ENCODE results near the gene CYP1A2. TPM values are rescaled to one million over a fixed set of nuclear protein-coding genes. Genes with fewer than 3 reads are reported as not detected.

CYP1A2 gene
- total RNA-seq, 2 donors from 2014 or later: not detected

GRCh38 chr15:74794970-74795349 is 46.3 kb downstream of the CYP1A2 start:
- intact Hi-C loops (cut with DNase I): no loop called here
- DNase-seq (ENCODE audit: low spot score): no peak

GRCh38 chr15:74795966-74796625 is 47.5 kb downstream of the CYP1A2 start:
- DNase-seq (ENCODE audit: low spot score): no peak
- intact Hi-C loops (cut with DNase I): no loop called here

- intact Hi-C loops (cut with DNase I): no loop called here
- no peak for DNase-seq (ENCODE audit: low spot score)
Observed at GRCh38 chr15:74798388-74799254, 50.0 kb downstream of the CYP1A2 start.

GRCh38 chr15:74799255-74799855 is 50.7 kb downstream of the CYP1A2 start:
- DNase-seq (ENCODE audit: low spot score): no peak
- intact Hi-C loops (cut with DNase I): no loop called here

- DNase-seq (ENCODE audit: low spot score): peak; percentile 95
- intact Hi-C loops (cut with DNase I): loop anchor here in 1 of 2 donors (2.0 kb wide), 1 partner anchor 29 kb away; no protein-coding TSS in a partner anchor
Observed at GRCh38 chr15:74799856-74800558, 51.4 kb downstream of the CYP1A2 start.

DNA sequence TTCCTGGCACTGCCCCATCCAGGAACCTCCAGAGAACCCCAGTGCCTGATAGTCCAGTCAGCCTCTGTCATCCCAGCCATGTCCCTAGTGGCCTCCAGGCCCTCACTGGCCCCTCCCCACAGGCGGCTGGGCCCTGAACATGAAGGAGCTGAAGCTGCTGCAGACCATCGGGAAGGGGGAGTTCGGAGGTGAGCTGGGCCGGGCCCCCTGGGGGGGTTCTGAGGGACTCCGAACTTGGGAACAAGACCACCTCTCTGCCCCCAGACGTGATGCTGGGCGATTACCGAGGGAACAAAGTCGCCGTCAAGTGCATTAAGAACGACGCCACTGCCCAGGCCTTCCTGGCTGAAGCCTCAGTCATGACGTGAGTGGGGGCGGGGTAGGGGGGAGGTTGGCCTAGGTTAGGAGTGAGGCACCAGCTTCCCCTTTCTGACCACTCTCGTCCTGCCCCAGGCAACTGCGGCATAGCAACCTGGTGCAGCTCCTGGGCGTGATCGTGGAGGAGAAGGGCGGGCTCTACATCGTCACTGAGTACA is 52.0 kb downstream of the CYP1A2 start:
- no peak for DNase-seq (ENCODE audit: low spot score)
- intact Hi-C loops (cut with DNase I): loop anchor here in 1 of 2 donors (2.0 kb wide), 1 partner anchor 30 kb away; no protein-coding TSS in a partner anchor

GRCh38 chr15:74801311-74801997 is 52.8 kb downstream of the CYP1A2 start:
- no peak for DNase-seq (ENCODE audit: low spot score)
- intact Hi-C loops (cut with DNase I): loop anchor here in 1 of 2 donors (2.0 kb wide), 1 partner anchor 31 kb away; no protein-coding TSS in a partner anchor

GRCh38 chr15:74802290-74802689 is 53.6 kb downstream of the CYP1A2 start:
- DNase-seq (ENCODE audit: low spot score): no peak
- intact Hi-C loops (cut with DNase I): no loop called here

GRCh38 chr15:74802862-74803447 is 54.3 kb downstream of the CYP1A2 start:
- intact Hi-C loops (cut with DNase I): no loop called here
- no peak for DNase-seq (ENCODE audit: low spot score)

- intact Hi-C loops (cut with DNase I): no loop called here
- DNase-seq (ENCODE audit: low spot score): no peak
Observed at GRCh38 chr15:74804935-74805334, 56.3 kb downstream of the CYP1A2 start.

Small RNAs within 50 kb of the gene (microRNA-seq; reads per million reads assigned to microRNA genes)
- 0 reads per million in 2 donors for gene MIR4513 (ENCODE audit: borderline microRNAs expressed in 2 of 2)

Other genes starting within 250 kb of the CYP1A2 start
- 1 to 10 TPM; 4.2 to 4.9 TPM for gene ARID3B, start 207.6 kb upstream of the CYP1A2 start, total RNA-seq
- 10 to 100 TPM; 37.7 to 42.3 TPM for gene CLK3, start 133.0 kb upstream of the CYP1A2 start, total RNA-seq
- 10 to 100 TPM; 21.8 to 22.1 TPM for gene EDC3, start 52.8 kb upstream of the CYP1A2 start, total RNA-seq
- under 1 TPM in 1 of 2 donors, not detected in 1; 0.48 TPM for gene CYP1A1, start 23.3 kb upstream of the CYP1A2 start, total RNA-seq
- 10 to 100 TPM; 29.6 to 31.8 TPM for gene CSK, start 33.2 kb downstream of the CYP1A2 start, total RNA-seq
- gene LMAN1L, start 64.0 kb downstream of the CYP1A2 start, total RNA-seq: not detected
- not detected for gene CPLX3, start 77.8 kb downstream of the CYP1A2 start, total RNA-seq
- 10 to 100 TPM; 19.1 to 21.8 TPM for gene ULK3, start 94.3 kb downstream of the CYP1A2 start, total RNA-seq
- gene SCAMP2, start 124.5 kb downstream of the CYP1A2 start, total RNA-seq: 10 to 100 TPM; 65.1 to 65.6 TPM
- gene MPI, start 141.2 kb downstream of the CYP1A2 start, total RNA-seq: 10 to 100 TPM; 22.4 to 26.5 TPM
- gene FAM219B, start 158.0 kb downstream of the CYP1A2 start, total RNA-seq: 10 to 100 TPM; 61.5 to 81.0 TPM
- 100 to 1,000 TPM in 1 of 2 donors, 10 to 100 TPM in 1; 90.6 to 101 TPM for gene COX5A, start 189.2 kb downstream of the CYP1A2 start, total RNA-seq
- gene RPP25, start 207.9 kb downstream of the CYP1A2 start, total RNA-seq: 1 to 10 TPM; 7.5 to 9.3 TPM
- 1 to 10 TPM; 2.4 to 2.9 TPM for gene SCAMP5, start 246.7 kb downstream of the CYP1A2 start, total RNA-seq

All from posterior vena cava (tissue), 2 donors.